Measurements from ENCODE around the gene SPRED1.

The SPRED1 gene

DNA sequence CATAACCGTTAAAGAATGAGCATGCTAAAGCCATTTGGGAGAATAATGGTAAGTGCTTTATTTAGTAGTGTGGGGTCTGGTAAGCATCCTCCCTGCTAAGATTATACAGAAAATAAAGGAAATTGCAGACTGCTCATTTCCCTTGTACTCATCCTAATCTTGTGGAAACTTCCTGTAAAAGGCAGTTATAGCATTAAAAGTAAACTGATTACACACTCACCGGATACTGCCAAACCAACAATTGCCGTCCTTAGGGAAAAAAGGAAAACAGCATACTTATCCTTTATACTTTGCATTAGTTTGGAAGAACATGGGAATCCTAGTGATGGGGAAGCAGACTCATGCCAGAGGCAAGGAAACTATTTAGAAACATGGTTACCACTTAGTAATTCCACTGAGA lies 5.3 kb upstream of the SPRED1 start:
- TF ChIP-seq, protein P1, sequence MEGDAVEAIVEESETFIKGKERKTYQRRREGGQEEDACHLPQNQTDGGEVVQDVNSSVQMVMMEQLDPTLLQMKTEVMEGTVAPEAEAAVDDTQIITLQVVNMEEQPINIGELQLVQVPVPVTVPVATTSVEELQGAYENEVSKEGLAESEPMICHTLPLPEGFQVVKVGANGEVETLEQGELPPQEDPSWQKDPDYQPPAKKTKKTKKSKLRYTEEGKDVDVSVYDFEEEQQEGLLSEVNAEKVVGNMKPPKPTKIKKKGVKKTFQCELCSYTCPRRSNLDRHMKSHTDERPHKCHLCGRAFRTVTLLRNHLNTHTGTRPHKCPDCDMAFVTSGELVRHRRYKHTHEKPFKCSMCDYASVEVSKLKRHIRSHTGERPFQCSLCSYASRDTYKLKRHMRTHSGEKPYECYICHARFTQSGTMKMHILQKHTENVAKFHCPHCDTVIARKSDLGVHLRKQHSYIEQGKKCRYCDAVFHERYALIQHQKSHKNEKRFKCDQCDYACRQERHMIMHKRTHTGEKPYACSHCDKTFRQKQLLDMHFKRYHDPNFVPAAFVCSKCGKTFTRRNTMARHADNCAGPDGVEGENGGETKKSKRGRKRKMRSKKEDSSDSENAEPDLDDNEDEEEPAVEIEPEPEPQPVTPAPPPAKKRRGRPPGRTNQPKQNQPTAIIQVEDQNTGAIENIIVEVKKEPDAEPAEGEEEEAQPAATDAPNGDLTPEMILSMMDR (IDR thresholded peaks at IDR 0.05; ENCODE audit: low read depth, low read length), result no peak
- no peak overlapping the region for H3K4me3 ChIP-seq (replicated peaks in 1 of 2; ENCODE audit: low read depth in 2 of 2, low read length in 2 of 2)
- DNase-seq (ENCODE audit: low read depth in 2 of 2), result peak; percentile 29 to 49

DNA sequence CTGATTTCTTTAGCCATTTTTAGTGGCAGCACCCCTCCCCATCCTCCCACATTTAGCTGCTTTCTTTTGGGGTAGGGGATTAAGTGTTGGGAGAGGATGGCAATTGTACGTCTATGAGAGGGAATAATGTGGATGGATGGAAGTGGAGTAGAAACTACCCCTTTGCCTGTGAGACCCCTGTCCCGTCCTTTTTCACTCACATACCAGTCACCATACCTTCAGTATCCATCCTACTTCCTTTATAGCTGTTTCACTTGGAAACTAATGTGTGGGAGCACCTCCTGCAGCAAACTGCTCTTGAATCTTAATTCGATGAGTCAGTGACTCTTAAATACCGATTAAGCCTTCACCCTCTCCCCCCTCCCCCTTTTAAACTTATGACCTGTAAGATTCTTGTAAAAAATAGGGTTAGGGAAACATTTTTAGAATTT lies 730 bp downstream of the SPRED1 start:
- DNase-seq (ENCODE audit: low read depth in 2 of 2), result peak; percentile 71 to 84

DNA sequence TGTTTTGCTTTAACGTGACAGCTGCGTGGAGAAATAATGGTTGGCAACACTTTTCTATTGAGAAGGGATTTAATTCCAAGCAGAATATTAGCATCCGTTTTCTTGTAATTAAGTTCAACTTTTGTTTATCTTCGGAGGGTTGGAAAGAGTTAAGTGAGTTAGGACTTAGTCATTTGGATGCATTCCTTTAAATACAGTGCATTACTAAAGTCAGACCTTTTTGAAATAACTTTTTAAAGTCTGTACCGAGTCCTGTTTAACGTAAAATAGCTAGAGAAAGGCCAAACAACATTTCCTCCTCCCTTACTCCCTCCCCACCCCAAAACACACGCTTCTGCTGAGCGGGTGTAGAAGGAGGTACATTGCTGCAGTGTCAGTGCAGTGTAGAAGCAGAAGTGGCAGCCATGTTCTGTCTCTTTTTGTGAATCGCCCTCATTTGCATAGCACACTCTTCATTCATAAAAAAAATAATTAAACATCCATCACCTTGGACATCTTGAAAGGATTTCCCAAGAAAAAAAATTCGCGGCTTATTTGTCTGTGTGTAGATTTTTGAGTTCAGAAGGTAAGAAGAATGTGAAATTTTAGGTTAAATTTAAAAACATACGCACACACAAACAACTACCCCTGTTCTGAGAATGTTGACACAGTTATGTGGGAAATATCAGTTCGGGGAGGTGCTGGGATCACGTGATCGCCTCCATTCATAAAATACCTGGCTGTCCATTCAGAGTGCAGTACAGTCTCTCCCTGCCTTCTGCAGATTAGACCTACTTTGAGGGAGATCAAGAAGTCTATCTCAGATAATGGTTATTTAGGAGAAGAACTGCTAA lies 1.6 kb downstream of the SPRED1 start:
- peak overlapping the region; percentile 72 to 94 for H3K4me3 ChIP-seq (replicated peaks in 1 of 2; ENCODE audit: low read depth in 2 of 2, low read length in 2 of 2)
- peak; percentile 71 to 78 for DNase-seq (ENCODE audit: low read depth in 2 of 2)
- TF ChIP-seq, protein P1 (IDR thresholded peaks at IDR 0.05; ENCODE audit: low read depth, low read length), result no peak

More for the DNA sequence above, 730 bp downstream of the SPRED1 start:
- TF ChIP-seq, protein P1 (IDR thresholded peaks at IDR 0.05; ENCODE audit: low read depth, low read length), result no peak
- peak overlapping the region; percentile 72 to 94 for H3K4me3 ChIP-seq (replicated peaks in 1 of 2; ENCODE audit: low read depth in 2 of 2, low read length in 2 of 2)

DNA sequence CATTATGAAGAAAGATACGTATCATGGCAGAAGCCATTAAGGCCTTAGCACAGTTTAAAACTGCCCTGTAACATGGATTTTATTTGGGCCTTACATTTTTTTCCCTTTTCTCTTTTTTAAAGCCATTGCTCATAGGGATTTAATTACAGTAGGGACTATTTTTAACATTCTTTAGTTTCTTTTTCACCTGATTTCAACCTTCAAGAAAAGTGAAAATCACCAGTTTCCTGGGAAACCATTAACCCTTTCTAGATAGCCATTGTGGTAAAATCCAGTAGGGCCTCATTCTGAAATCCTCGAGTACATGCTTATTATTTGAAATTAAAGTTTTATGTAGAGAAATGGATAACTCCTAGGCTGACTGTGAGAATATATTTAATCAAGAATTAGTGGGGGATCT lies 3.1 kb downstream of the SPRED1 start:
- DNase-seq (ENCODE audit: low read depth in 2 of 2), result no peak

DNA sequence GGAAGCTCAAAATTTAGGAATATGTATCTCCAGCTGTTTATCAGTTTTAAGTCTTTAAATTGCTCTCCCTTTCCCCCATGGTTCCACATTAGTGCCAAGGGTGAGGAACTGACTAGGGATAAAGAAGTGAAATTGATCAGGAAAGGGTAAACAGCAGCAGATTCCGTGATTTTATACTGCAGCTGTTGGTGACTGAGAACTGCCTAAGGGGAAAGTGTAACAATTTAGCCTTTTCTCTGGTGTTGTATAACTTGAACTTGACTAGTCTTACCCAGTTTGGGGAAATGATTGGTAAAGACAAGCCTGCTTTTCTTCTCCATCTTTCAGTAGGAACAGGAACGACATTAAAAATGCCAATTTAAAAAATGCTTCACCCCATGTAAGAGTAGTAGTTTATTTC lies 5.0 kb downstream of the SPRED1 start:
- DNase-seq (ENCODE audit: low read depth in 2 of 2), result no peak
- TF ChIP-seq, protein P1 (IDR thresholded peaks at IDR 0.05; ENCODE audit: low read depth, low read length), result no peak
- peak overlapping the region in 1 of 2 donors; percentile 9 for H3K4me3 ChIP-seq (replicated peaks in 1 of 2; ENCODE audit: low read depth in 2 of 2, low read length in 2 of 2)

More for the DNA sequence above, 3.1 kb downstream of the SPRED1 start:
- H3K4me3 ChIP-seq (replicated peaks in 1 of 2; ENCODE audit: low read depth in 2 of 2, low read length in 2 of 2), result peak overlapping the region; percentile 1 to 72
- TF ChIP-seq, protein P1 (IDR thresholded peaks at IDR 0.05; ENCODE audit: low read depth, low read length), result no peak

DNA sequence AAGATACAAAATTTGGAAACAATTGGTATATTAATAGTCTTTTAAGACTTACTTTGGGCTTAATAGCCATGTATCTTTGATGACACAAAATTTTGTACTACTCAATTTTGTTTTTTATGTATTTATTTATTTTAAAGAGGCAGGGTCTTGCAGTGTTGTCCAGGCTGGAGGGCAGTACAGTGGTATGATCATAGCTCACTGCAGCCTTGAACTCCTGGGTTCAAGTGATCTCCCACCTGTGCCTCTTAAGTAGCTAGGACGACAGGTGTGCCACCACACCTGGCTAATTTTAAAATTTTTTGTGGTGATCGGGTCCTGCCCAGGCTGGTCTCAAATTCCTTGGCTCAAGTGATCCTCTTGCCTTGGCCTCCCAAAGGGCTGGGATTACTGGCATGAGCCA lies 6.5 kb downstream of the SPRED1 start:
- TF ChIP-seq, protein P1 (IDR thresholded peaks at IDR 0.05; ENCODE audit: low read depth, low read length), result no peak
- no peak for DNase-seq (ENCODE audit: low read depth in 2 of 2)

More for the DNA sequence above, 6.5 kb downstream of the SPRED1 start:
- H3K4me3 ChIP-seq (replicated peaks in 1 of 2; ENCODE audit: low read depth in 2 of 2, low read length in 2 of 2), result no peak overlapping the region

Data from cardiac fibroblast (primary cell).